Endothelial cell (in vitro differentiated cells): ENCODE results near the gene ANXA5. TPM values are rescaled to one million over a fixed set of nuclear protein-coding genes. Genes with fewer than 3 reads are reported as not detected.

Experiments
- DNase-seq: peaks from one replicate; pipeline ENCODE4 v3.0.0; 2021; ENCODE audit warnings: low spot score
- H3K27ac Mint-ChIP-seq: one replicate; pipeline ENCODE4 v1.8.0; 2021; ENCODE audit warnings: mixed read lengths, inconsistent platforms; ENCODE audit not compliant: unreplicated experiment
- H3K27me3 Mint-ChIP-seq: one replicate; pipeline ENCODE4 v1.8.0; 2021; ENCODE audit warnings: mild to moderate bottlenecking, moderate library complexity, mixed read lengths, inconsistent platforms; ENCODE audit not compliant: unreplicated experiment
- H3K36me3 Mint-ChIP-seq: one replicate; pipeline ENCODE4 v1.8.0; 2021; ENCODE audit warnings: mild to moderate bottlenecking, low read depth, mixed read lengths, inconsistent platforms; ENCODE audit not compliant: unreplicated experiment
- H3K4me1 Mint-ChIP-seq: one replicate; pipeline ENCODE4 v1.8.0; 2021; ENCODE audit warnings: mild to moderate bottlenecking, mixed read lengths, inconsistent platforms; ENCODE audit not compliant: unreplicated experiment
- H3K4me3 Mint-ChIP-seq: one replicate; pipeline ENCODE4 v1.8.0; 2021; ENCODE audit warnings: mild to moderate bottlenecking, mixed read lengths, inconsistent platforms; ENCODE audit not compliant: unreplicated experiment
- H3K9me3 Mint-ChIP-seq: one replicate; pipeline ENCODE4 v1.8.0; 2021; ENCODE audit warnings: mixed read lengths, inconsistent platforms; ENCODE audit not compliant: unreplicated experiment
- CTCF ChIP-seq: fragments of 200-600 bp; sonication (generic); IDR thresholded peaks from one replicate; pipeline ENCODE4 v1.5.0; 2021; ENCODE audit warnings: antibody characterized with exemption; ENCODE audit not compliant: unreplicated experiment
- total RNA-seq: library from RNA; stranded (reverse); fragmentation: NEBNext Ultra II Directional; extraction: Animal tissue kit (Norgen Biotek cat#: 25700); gene quantifications from one replicate; pipeline ENCODE4 v1.2.1, GENCODE V29; 2021; ENCODE audit not compliant: unreplicated experiment

ANXA5 gene
- total RNA-seq, 1 donor from 2014 or later, result 296 TPM

- Mint-ChIP-seq H3K36me3 (no peaks in the 10 kb centered on the region), H3K27me3 (no peaks in the 10 kb centered on the region), H3K4me3 (no peak overlapping the region), H3K27ac (no peak overlapping the region), H3K9me3 (no peaks in the 10 kb centered on the region), H3K4me1 (no peaks in the 10 kb centered on the region)
- no peak for TF ChIP-seq CTCF
- no peak for DNase-seq
Measured at GRCh38 chr4:121724671-121725070, 27.9 kb upstream of the ANXA5 start.

- Mint-ChIP-seq H3K9me3 (no peaks in the 10 kb centered on the region), H3K27ac (no peak overlapping the region), H3K4me1 (no peaks in the 10 kb centered on the region), H3K4me3 (no peak overlapping the region), H3K27me3 (no peaks in the 10 kb centered on the region), H3K36me3 (no peaks in the 10 kb centered on the region)
- DNase-seq, result no peak
- TF ChIP-seq CTCF, result no peak
Measured at GRCh38 chr4:121721700-121722099, 24.9 kb upstream of the ANXA5 start.

- Mint-ChIP-seq H3K27ac (no peak overlapping the region), H3K36me3 (no peaks in the 10 kb centered on the region), H3K27me3 (no peaks in the 10 kb centered on the region), H3K4me3 (no peak overlapping the region), H3K9me3 (no peaks in the 10 kb centered on the region), H3K4me1 (no peaks in the 10 kb centered on the region)
- no peak for TF ChIP-seq CTCF
- no peak for DNase-seq
Measured at GRCh38 chr4:121720109-121720508, 23.3 kb upstream of the ANXA5 start.

GRCh38 chr4:121717680-121718237 is 21.0 kb upstream of the ANXA5 start:
- H3K4me3 Mint-ChIP-seq, result no peak overlapping the region

More at GRCh38 chr4:121717680-121718237, 21.0 kb upstream of the ANXA5 start:
- DNase-seq, result no peak
- TF ChIP-seq CTCF, result no peak
- Mint-ChIP-seq H3K27ac (no peak overlapping the region), H3K4me1 (no peaks in the 10 kb centered on the region), H3K36me3 (no peaks in the 10 kb centered on the region), H3K27me3 (no peaks in the 10 kb centered on the region), H3K9me3 (no peaks in the 10 kb centered on the region)
